ENCODE results near the gene SMARCAD1. TPM values are rescaled to one million over a fixed set of nuclear protein-coding genes. Genes with fewer than 3 reads are reported as not detected.

The SMARCAD1 gene
- total and polyA plus RNA-seq, 4 donors: 3.6 to 18.8 (median 8.7) TPM

DNA sequence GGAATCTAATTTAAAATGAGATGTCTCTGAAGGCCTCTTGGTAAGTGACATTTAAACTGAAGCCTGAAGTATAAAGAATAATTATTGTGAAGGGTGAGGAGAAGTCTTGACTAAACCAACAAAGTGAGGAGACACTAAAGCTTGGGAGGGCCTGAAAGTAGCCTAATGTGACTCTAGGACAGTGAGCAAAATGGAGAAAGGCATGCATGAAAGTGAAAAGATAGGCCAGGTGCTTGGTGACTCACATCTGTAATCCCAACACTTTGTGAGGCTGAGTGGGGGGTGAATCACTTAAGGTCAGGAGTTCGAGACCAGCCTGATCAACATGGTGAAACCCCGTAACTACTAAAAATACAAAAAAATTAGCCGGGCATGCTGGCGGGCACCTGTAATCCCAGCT lies 46.9 kb upstream of the SMARCAD1 start:
- no peak overlapping the region for H3K9ac ChIP-seq (ENCODE audit: low read depth in 1 of 2, low read length in 2 of 2)
- H3K9me3 ChIP-seq (ENCODE audit: control insufficient read depth in 4 of 4, low read length in 3 of 4): no peaks in the 10 kb centered on the region
- no peaks in the 10 kb centered on the region for H3K36me3 ChIP-seq (ENCODE audit: control insufficient read depth in 4 of 4, insufficient read depth in 3 of 4, low read depth in 1 of 4, low read length in 3 of 4)
- H3K4me3 ChIP-seq (ENCODE audit: low read depth in 1 of 3, low read length in 3 of 3): no peak overlapping the region
- 96% methylated on average over 4 of the region's 4 CpGs for WGBS
- H3K4me1 ChIP-seq (ENCODE audit: control insufficient read depth in 4 of 4, insufficient read depth in 4 of 4, low read length in 3 of 4): no peaks in the 10 kb centered on the region
- no peak for DNase-seq (ENCODE audit: low spot score)
- H3K27me3 ChIP-seq (ENCODE audit: control insufficient read depth in 4 of 4, insufficient read depth in 4 of 4, low read length in 3 of 4): no peaks in the 10 kb centered on the region
- TF ChIP-seq JUND (IDR thresholded peaks at IDR 0.05) (no peak), HNF4G (IDR thresholded peaks at IDR 0.05) (no peak), SP1 (IDR thresholded peaks at IDR 0.05) (no peak), FOXA2 (IDR thresholded peaks at IDR 0.05) (no peak)
- TF ChIP-seq, protein P1, sequence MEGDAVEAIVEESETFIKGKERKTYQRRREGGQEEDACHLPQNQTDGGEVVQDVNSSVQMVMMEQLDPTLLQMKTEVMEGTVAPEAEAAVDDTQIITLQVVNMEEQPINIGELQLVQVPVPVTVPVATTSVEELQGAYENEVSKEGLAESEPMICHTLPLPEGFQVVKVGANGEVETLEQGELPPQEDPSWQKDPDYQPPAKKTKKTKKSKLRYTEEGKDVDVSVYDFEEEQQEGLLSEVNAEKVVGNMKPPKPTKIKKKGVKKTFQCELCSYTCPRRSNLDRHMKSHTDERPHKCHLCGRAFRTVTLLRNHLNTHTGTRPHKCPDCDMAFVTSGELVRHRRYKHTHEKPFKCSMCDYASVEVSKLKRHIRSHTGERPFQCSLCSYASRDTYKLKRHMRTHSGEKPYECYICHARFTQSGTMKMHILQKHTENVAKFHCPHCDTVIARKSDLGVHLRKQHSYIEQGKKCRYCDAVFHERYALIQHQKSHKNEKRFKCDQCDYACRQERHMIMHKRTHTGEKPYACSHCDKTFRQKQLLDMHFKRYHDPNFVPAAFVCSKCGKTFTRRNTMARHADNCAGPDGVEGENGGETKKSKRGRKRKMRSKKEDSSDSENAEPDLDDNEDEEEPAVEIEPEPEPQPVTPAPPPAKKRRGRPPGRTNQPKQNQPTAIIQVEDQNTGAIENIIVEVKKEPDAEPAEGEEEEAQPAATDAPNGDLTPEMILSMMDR (IDR thresholded peaks at IDR 0.05; ENCODE audit: low read depth, low read length, missing input control): no peak
- TF ChIP-seq, protein P2, sequence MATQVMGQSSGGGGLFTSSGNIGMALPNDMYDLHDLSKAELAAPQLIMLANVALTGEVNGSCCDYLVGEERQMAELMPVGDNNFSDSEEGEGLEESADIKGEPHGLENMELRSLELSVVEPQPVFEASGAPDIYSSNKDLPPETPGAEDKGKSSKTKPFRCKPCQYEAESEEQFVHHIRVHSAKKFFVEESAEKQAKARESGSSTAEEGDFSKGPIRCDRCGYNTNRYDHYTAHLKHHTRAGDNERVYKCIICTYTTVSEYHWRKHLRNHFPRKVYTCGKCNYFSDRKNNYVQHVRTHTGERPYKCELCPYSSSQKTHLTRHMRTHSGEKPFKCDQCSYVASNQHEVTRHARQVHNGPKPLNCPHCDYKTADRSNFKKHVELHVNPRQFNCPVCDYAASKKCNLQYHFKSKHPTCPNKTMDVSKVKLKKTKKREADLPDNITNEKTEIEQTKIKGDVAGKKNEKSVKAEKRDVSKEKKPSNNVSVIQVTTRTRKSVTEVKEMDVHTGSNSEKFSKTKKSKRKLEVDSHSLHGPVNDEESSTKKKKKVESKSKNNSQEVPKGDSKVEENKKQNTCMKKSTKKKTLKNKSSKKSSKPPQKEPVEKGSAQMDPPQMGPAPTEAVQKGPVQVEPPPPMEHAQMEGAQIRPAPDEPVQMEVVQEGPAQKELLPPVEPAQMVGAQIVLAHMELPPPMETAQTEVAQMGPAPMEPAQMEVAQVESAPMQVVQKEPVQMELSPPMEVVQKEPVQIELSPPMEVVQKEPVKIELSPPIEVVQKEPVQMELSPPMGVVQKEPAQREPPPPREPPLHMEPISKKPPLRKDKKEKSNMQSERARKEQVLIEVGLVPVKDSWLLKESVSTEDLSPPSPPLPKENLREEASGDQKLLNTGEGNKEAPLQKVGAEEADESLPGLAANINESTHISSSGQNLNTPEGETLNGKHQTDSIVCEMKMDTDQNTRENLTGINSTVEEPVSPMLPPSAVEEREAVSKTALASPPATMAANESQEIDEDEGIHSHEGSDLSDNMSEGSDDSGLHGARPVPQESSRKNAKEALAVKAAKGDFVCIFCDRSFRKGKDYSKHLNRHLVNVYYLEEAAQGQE (IDR thresholded peaks at IDR 0.05): no peak
- H3K27ac ChIP-seq (ENCODE audit: low read depth in 1 of 2, low read length in 2 of 2): no peak overlapping the region

DNA sequence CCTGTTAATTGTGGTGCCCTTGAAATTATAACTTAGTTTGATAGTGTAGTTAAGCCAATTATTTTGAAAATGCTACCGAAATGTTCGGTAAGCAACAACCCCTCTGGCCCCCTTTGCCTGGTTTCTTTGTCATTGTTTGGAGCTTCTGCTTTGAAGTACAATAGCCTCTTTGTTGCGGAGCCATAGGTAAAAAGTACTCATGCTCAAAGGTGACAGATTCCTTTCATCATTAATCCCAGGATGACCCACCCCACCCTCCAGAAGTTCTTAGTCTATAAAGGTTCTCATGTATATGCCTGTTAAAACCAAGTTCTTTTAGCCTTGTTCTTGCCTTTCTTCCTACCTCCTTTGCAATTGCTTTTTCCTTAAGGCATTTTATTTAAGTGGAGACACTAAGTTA lies 42.4 kb upstream of the SMARCAD1 start:
- no peaks in the 10 kb centered on the region for H3K27me3 ChIP-seq (ENCODE audit: control insufficient read depth in 4 of 4, insufficient read depth in 4 of 4, low read length in 3 of 4)
- DNase-seq (ENCODE audit: low spot score): no peak
- no peak overlapping the region for H3K9ac ChIP-seq (ENCODE audit: low read depth in 1 of 2, low read length in 2 of 2)
- TF ChIP-seq, protein P3, sequence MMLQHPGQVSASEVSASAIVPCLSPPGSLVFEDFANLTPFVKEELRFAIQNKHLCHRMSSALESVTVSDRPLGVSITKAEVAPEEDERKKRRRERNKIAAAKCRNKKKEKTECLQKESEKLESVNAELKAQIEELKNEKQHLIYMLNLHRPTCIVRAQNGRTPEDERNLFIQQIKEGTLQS (IDR thresholded peaks at IDR 0.05): no peak
- no peak for TF ChIP-seq EGR1 (IDR thresholded peaks at IDR 0.05; ENCODE audit: low read depth in 2 of 2)
- TF ChIP-seq TAF1 (conservative IDR thresholded peaks at IDR 0.05): no peak
- TF ChIP-seq, protein P1 (IDR thresholded peaks at IDR 0.05; ENCODE audit: low read depth, low read length, missing input control): no peak
- no peak for TF ChIP-seq GABPA (IDR thresholded peaks at IDR 0.05 in 1 of 2, conservative IDR thresholded peaks at IDR 0.05 in 1 of 2)
- TF ChIP-seq HNF4A (conservative IDR thresholded peaks at IDR 0.05): no peak
- no peak for TF ChIP-seq FOXA1 (IDR thresholded peaks at IDR 0.05)
- no peak for TF ChIP-seq FOXA2 (IDR thresholded peaks at IDR 0.05)
- TF ChIP-seq YY1 (IDR thresholded peaks at IDR 0.05): no peak
- TF ChIP-seq RXRA (IDR thresholded peaks at IDR 0.05): no peak
- no peak for TF ChIP-seq SP1 (IDR thresholded peaks at IDR 0.05)
- TF ChIP-seq, protein P4, sequence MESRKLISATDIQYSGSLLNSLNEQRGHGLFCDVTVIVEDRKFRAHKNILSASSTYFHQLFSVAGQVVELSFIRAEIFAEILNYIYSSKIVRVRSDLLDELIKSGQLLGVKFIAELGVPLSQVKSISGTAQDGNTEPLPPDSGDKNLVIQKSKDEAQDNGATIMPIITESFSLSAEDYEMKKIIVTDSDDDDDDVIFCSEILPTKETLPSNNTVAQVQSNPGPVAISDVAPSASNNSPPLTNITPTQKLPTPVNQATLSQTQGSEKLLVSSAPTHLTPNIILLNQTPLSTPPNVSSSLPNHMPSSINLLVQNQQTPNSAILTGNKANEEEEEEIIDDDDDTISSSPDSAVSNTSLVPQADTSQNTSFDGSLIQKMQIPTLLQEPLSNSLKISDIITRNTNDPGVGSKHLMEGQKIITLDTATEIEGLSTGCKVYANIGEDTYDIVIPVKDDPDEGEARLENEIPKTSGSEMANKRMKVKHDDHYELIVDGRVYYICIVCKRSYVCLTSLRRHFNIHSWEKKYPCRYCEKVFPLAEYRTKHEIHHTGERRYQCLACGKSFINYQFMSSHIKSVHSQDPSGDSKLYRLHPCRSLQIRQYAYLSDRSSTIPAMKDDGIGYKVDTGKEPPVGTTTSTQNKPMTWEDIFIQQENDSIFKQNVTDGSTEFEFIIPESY (IDR thresholded peaks at IDR 0.05): no peak
- TF ChIP-seq, protein P5, sequence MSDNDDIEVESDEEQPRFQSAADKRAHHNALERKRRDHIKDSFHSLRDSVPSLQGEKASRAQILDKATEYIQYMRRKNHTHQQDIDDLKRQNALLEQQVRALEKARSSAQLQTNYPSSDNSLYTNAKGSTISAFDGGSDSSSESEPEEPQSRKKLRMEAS (IDR thresholded peaks at IDR 0.05): no peak
- TF ChIP-seq HNF4G (IDR thresholded peaks at IDR 0.05): no peak
- TF ChIP-seq RAD21 (IDR thresholded peaks at IDR 0.05): no peak
- H3K36me3 ChIP-seq (ENCODE audit: control insufficient read depth in 4 of 4, insufficient read depth in 3 of 4, low read depth in 1 of 4, low read length in 3 of 4): no peaks in the 10 kb centered on the region
- peaks cover 0 to 3% (median 0%) of the 10 kb centered on the region in 4 donors for H3K9me3 ChIP-seq (ENCODE audit: control insufficient read depth in 4 of 4, low read length in 3 of 4)
- no peaks in the 10 kb centered on the region for H3K4me1 ChIP-seq (ENCODE audit: control insufficient read depth in 4 of 4, insufficient read depth in 4 of 4, low read length in 3 of 4)
- H3K4me3 ChIP-seq (ENCODE audit: low read depth in 1 of 3, low read length in 3 of 3): no peak overlapping the region
- WGBS: 70% methylated on average over 3 of the region's 3 CpGs
- no peak overlapping the region for H3K27ac ChIP-seq (ENCODE audit: low read depth in 1 of 2, low read length in 2 of 2)

Data from liver (tissue), 9 donors.